GM10266 (cell line): ENCODE measurements around the gene DDX3X.

Experiments used
- DNase-seq: peaks from one replicate; pipeline ENCODE4 v3.0.0; 2012; ENCODE audit errors: extremely low spot score
- CTCF ChIP-seq: IDR thresholded peaks from 2 replicates; pipeline ENCODE4 v1.5.1; 2012; ENCODE audit warnings: mild to moderate bottlenecking, low read depth; ENCODE audit not compliant: control insufficient read depth, insufficient read depth; ENCODE audit errors: missing control alignments

The DDX3X gene

GRCh38 chrX:41327341-41327740 is 6.6 kb upstream of the DDX3X start:
- no peak for TF ChIP-seq CTCF
- no peak for DNase-seq

- DNase-seq = no peak
- no peak for TF ChIP-seq CTCF
Observed at GRCh38 chrX:41329101-41329500, 4.9 kb upstream of the DDX3X start.

DNA sequence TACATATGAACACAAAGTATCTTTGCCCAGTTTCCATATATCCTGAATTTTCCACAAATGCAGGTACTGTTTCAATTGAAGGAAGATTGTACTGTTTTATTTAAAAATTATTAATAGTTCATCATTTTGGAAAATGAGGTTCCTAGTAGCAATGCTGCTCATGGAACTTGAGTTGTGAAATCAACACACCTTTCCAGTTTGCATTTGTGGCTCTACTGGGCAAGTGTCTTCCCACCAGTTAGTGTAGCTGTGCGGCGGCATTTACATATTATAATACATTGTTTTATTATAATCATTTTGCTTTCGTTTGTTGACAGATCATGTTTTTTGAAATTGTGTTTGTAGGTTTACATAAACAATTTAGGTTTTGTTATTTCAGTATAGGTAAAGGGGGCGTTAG is 2.0 kb upstream of the DDX3X start:
- TF ChIP-seq CTCF = no peak
- DNase-seq = no peak

- no peak for TF ChIP-seq CTCF
- DNase-seq = no peak
Observed at GRCh38 chrX:41332408-41333002, 1.5 kb upstream of the DDX3X start.

- no peak for TF ChIP-seq CTCF
- peak; percentile 83 for DNase-seq
Observed at GRCh38 chrX:41333003-41333743, 789 bp upstream of the DDX3X start.

GRCh38 chrX:41334363-41335197 is 618 bp downstream of the DDX3X start:
- TF ChIP-seq CTCF = no peak
- DNase-seq = peak; percentile 73
